Measurements from ENCODE around the gene DLX4. TPM values are rescaled to one million over a fixed set of nuclear protein-coding genes. Genes with fewer than 3 reads are reported as not detected.
A peak's percentile ranks its signal among the peaks of the same experiment; 100 is the strongest.

Gene DLX4
- total RNA-seq, 1 donor from 2014 or later, result 0.29 TPM

DNA sequence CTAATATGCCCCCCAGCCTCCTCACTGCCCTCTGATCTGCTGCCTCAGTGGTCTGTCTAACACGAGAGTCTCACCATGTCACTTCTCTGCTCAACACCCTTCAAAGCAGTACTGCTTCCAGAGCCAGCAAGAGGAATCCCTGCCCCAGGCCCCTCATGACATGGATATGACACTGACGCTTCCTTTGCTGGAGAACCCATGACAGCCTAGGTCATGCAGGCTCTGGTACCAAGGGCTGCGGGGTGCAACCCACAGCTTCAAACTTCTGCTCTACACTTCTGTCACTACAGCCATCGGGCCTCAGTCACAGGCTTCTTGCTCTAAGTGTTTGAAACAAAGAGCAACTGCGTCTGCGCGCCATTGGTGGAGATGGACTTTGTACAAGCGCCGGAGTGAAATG is 32.6 kb upstream of the DLX4 start:
- no peak for DNase-seq
- Mint-ChIP-seq H3K27ac (ENCODE audit: unreplicated experiment) (no peak overlapping the region), H3K4me1 (ENCODE audit: low read depth, unreplicated experiment) (peaks cover 14% of the 10 kb centered on the region), H3K4me3 (ENCODE audit: unreplicated experiment) (no peak overlapping the region), H3K9me3 (ENCODE audit: unreplicated experiment) (peaks cover 1% of the 10 kb centered on the region), H3K27me3 (ENCODE audit: unreplicated experiment) (peaks cover 7% of the 10 kb centered on the region), H3K36me3 (ENCODE audit: unreplicated experiment) (peaks cover 11% of the 10 kb centered on the region)
- TF ChIP-seq, protein P1, sequence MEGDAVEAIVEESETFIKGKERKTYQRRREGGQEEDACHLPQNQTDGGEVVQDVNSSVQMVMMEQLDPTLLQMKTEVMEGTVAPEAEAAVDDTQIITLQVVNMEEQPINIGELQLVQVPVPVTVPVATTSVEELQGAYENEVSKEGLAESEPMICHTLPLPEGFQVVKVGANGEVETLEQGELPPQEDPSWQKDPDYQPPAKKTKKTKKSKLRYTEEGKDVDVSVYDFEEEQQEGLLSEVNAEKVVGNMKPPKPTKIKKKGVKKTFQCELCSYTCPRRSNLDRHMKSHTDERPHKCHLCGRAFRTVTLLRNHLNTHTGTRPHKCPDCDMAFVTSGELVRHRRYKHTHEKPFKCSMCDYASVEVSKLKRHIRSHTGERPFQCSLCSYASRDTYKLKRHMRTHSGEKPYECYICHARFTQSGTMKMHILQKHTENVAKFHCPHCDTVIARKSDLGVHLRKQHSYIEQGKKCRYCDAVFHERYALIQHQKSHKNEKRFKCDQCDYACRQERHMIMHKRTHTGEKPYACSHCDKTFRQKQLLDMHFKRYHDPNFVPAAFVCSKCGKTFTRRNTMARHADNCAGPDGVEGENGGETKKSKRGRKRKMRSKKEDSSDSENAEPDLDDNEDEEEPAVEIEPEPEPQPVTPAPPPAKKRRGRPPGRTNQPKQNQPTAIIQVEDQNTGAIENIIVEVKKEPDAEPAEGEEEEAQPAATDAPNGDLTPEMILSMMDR (IDR thresholded peaks at IDR 0.05; ENCODE audit: partially characterized antibody, unreplicated experiment), result no peak

DNA sequence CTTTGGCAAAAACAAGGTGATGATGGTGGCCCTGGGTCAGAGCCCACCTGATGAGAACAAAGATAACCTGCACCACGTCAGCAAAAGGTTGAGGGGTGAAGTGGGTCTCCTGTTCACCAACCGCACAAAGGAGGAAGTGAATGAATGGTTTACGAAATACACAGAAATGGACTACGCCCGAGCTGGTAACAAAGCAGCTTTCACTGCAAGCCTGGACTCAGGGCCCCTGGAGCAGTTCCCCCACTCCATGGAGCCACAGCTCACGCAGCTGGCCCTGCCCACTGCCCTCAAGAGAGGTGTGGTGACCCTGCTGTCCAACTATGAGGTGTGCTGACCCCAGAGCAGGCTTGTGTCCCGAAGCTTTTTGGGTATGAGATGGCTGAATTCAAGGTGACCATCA is 29.7 kb upstream of the DLX4 start:
- Mint-ChIP-seq H3K27ac (ENCODE audit: unreplicated experiment) (no peak overlapping the region), H3K36me3 (ENCODE audit: unreplicated experiment) (peaks cover 11% of the 10 kb centered on the region), H3K9me3 (ENCODE audit: unreplicated experiment) (peaks cover 4% of the 10 kb centered on the region), H3K27me3 (ENCODE audit: unreplicated experiment) (peaks cover 8% of the 10 kb centered on the region), H3K4me1 (ENCODE audit: low read depth, unreplicated experiment) (peaks cover 12% of the 10 kb centered on the region), H3K4me3 (ENCODE audit: unreplicated experiment) (no peak overlapping the region)
- DNase-seq, result no peak
- TF ChIP-seq, protein P1 (IDR thresholded peaks at IDR 0.05; ENCODE audit: partially characterized antibody, unreplicated experiment), result no peak

DNA sequence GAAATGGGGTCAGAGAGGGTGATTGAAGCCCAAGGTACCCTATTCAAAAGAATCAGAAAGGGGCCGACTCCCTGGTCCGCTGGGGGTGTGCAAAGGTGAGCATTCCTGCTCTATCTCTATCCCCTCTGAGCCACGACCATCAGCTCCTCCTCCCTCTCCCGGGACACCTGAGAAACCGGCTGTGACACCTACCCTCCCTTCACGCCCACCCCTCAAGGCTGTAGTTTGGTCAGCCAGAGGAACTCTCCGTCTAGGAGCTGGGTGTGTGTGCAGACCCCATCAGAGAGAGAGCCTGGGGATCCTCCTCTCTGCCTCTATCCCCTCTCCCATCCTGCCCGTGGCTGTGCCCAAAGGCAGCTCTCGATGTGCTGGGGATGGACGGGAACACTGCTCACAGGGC is 27.6 kb upstream of the DLX4 start:
- Mint-ChIP-seq H3K9me3 (ENCODE audit: unreplicated experiment) (peaks cover 4% of the 10 kb centered on the region), H3K27ac (ENCODE audit: unreplicated experiment) (no peak overlapping the region), H3K27me3 (ENCODE audit: unreplicated experiment) (peaks cover 5% of the 10 kb centered on the region), H3K4me1 (ENCODE audit: low read depth, unreplicated experiment) (peaks cover 3% of the 10 kb centered on the region), H3K36me3 (ENCODE audit: unreplicated experiment) (peaks cover 11% of the 10 kb centered on the region), H3K4me3 (ENCODE audit: unreplicated experiment) (no peak overlapping the region)
- TF ChIP-seq, protein P1 (IDR thresholded peaks at IDR 0.05; ENCODE audit: partially characterized antibody, unreplicated experiment), result no peak
- no peak for DNase-seq

DNA sequence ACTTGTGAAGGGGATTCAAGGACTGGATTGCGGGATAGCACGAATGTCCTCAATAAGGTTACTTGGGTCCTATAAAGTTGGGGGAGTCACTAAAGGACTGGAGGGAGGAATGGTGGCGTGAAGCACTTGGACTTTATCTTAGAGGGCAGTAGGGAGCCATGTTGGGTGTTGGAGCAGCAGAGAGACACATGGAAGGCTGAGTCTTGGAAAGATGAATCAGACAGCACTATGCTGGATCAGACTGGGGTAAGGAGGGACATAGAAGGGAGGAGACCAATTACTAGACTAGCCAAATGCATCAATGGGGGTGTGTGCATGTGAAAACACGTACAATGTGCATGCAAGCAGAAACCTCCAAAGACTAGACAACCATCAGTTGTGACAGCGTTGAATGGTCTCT is 26.0 kb upstream of the DLX4 start:
- Mint-ChIP-seq H3K4me3 (ENCODE audit: unreplicated experiment) (peak overlapping the region; percentile 21), H3K9me3 (ENCODE audit: unreplicated experiment) (peaks cover 4% of the 10 kb centered on the region), H3K36me3 (ENCODE audit: unreplicated experiment) (peaks cover 11% of the 10 kb centered on the region), H3K4me1 (ENCODE audit: low read depth, unreplicated experiment) (no peaks in the 10 kb centered on the region), H3K27me3 (ENCODE audit: unreplicated experiment) (peaks cover 5% of the 10 kb centered on the region), H3K27ac (ENCODE audit: unreplicated experiment) (no peak overlapping the region)
- DNase-seq, result no peak
- TF ChIP-seq, protein P1 (IDR thresholded peaks at IDR 0.05; ENCODE audit: partially characterized antibody, unreplicated experiment), result no peak

DNA sequence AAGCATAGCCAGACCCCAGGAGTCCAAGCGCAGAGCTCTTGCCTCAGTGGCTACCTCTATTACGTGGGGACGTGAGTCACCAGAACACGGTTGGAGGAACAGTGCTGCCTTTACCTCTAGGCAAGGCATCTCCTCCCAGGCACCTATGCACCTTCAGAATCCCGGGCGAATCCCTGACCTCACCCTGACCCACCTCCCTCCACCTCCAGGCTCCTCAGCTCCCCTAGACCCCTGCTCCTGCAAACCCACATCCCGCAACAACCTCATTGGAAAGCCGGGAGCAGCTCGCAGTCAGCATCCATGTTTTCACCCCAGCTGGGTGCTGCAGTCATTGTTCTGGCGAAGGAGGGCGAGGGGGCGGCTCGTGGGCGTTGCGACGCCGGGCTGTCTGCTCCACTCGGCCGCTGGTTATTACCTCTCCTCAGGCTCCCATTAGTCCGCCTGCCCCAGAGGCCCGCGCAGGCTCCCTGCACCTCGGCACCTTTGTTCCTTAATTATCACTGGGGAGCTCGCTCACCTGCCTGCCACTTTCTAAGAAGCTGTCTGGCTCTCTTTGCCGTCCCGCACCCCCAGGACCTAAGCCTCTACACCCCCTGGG is 24.6 kb upstream of the DLX4 start:
- peaks cover 5% of the 10 kb centered on the region for H3K27me3 Mint-ChIP-seq (ENCODE audit: unreplicated experiment)
- H3K27ac Mint-ChIP-seq (ENCODE audit: unreplicated experiment), result no peak overlapping the region
- no peaks in the 10 kb centered on the region for H3K4me1 Mint-ChIP-seq (ENCODE audit: low read depth, unreplicated experiment)
- peaks cover 4% of the 10 kb centered on the region for H3K36me3 Mint-ChIP-seq (ENCODE audit: unreplicated experiment)
- no peak overlapping the region for H3K4me3 Mint-ChIP-seq (ENCODE audit: unreplicated experiment)
- DNase-seq, result no peak
- TF ChIP-seq, protein P1 (IDR thresholded peaks at IDR 0.05; ENCODE audit: partially characterized antibody, unreplicated experiment), result no peak
- peaks cover 3% of the 10 kb centered on the region for H3K9me3 Mint-ChIP-seq (ENCODE audit: unreplicated experiment)

Measured in glutamatergic neuron (in vitro differentiated cells).